ENCODE data around the gene ACACA. TPM values are rescaled to one million over a fixed set of nuclear protein-coding genes. Genes with fewer than 3 reads are reported as not detected.
"Not testable (repeated sequence)": the region's sequence is repeated elsewhere in the genome, so short reads cannot be mapped to it uniquely, and the experiment has no call there.

Gene ACACA
- total and polyA plus RNA-seq, 4 donors, result 6.1 to 49.9 (median 23.7) TPM

- Histone ChIP-seq H3K4me1 (ENCODE audit: control insufficient read depth in 1 of 2, insufficient read depth in 2 of 2, low read length in 2 of 2) (peaks cover 0 to 3% of the 10 kb centered on the region in 2 donors), H3K27me3 (ENCODE audit: control insufficient read depth in 1 of 2, insufficient read depth in 2 of 2, low read length in 1 of 2) (no peaks in the 10 kb centered on the region), H3K36me3 (ENCODE audit: control insufficient read depth in 1 of 2, insufficient read depth in 2 of 2, low read length in 1 of 2) (no peaks in the 10 kb centered on the region), H3K27ac (ENCODE audit: low read depth in 1 of 2, low read length in 2 of 2) (no peak overlapping the region), H3K4me3 (ENCODE audit: low read length in 2 of 2) (no peak overlapping the region), H3K9me3 (ENCODE audit: control insufficient read depth, low read length) (no peaks in the 10 kb centered on the region)
- intact Hi-C loops (cut with DNase I), result no loop called here
- ATAC-seq (ENCODE audit: low FRiP score) (no peak), DNase-seq (no peak)
- 85 to 86% methylated on average over 3 of the region's 3 CpGs for WGBS, 2 donors
Measured at GRCh38 chr17:37360632-37361031, 46.0 kb downstream of the ACACA start.

GRCh38 chr17:37359682-37360188 is 46.9 kb downstream of the ACACA start:
- peak; percentile 12 for ATAC-seq (ENCODE audit: low FRiP score)
- WGBS, 2 donors, result 2% methylated on average over 18 of the region's 18 CpGs
- Histone ChIP-seq H3K27ac (ENCODE audit: low read depth in 1 of 2, low read length in 2 of 2) (peak overlapping the region; percentile 57 to 93), H3K4me1 (ENCODE audit: control insufficient read depth in 1 of 2, insufficient read depth in 2 of 2, low read length in 2 of 2) (peaks cover 0 to 3% of the 10 kb centered on the region in 2 donors), H3K9me3 (ENCODE audit: control insufficient read depth, low read length) (no peaks in the 10 kb centered on the region), H3K27me3 (ENCODE audit: control insufficient read depth in 1 of 2, insufficient read depth in 2 of 2, low read length in 1 of 2) (no peaks in the 10 kb centered on the region), H3K4me3 (ENCODE audit: low read length in 2 of 2) (peak overlapping the region; percentile 79 to 80), H3K36me3 (ENCODE audit: control insufficient read depth in 1 of 2, insufficient read depth in 2 of 2, low read length in 1 of 2) (no peaks in the 10 kb centered on the region)
- DNase-seq, result no peak
- intact Hi-C loops (cut with DNase I), result loop anchor here in 1 of 2 donors (2.0 kb wide), 1 partner anchor 47 kb away; the partner anchor contains the start of genes ACACA and TADA2A

DNA sequence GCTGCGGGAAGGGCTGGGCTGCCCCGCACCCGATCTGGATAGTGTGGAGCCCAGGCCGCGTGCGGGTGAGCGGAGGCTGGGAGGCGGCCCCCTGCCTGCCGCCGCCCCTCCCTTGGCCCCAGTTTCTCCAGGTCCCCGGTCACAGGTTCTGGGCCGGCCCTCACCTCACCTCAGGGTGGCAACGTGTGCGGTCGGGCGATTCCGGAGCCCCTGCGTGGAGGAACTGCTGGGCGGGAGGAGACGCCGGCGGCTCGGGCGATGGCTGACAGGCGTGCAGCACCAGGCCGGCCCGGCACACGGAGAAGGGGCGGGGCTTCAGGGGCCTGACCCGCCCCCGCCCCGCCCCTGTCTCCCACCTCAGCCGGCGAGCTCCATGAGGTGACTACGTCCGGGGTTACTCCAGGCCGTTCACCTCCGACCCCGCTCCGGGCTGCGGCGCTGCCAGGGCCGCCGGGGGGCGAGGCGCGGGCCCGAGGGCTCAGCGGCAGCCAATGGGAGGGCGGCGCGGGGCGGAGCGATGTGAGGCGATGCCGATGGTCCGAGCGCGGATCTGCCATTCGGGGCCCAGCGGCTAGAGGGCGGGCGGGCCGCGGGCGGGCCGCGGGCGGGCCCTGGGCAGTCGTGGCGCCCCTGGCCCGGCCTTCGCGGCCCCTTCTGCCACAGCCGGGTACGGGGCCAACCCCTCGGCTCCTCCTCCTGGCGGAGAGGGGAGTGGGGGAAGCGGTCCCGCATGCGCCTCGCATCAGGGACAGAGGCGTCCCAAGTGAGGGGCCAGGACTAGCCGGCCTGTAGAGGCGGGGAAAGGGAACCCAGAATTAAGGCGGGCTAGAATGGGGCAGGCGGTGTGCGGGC is 47.6 kb downstream of the ACACA start:
- H3K9me3 ChIP-seq (ENCODE audit: control insufficient read depth, low read length), result no peaks in the 10 kb centered on the region
- H3K27ac ChIP-seq (ENCODE audit: low read depth in 1 of 2, low read length in 2 of 2), result peak overlapping the region; percentile 57 to 93
- peaks cover 0 to 3% of the 10 kb centered on the region in 2 donors for H3K4me1 ChIP-seq (ENCODE audit: control insufficient read depth in 1 of 2, insufficient read depth in 2 of 2, low read length in 2 of 2)
- H3K27me3 ChIP-seq (ENCODE audit: control insufficient read depth in 1 of 2, insufficient read depth in 2 of 2, low read length in 1 of 2), result no peaks in the 10 kb centered on the region
- H3K4me3 ChIP-seq (ENCODE audit: low read length in 2 of 2), result peak overlapping the region; percentile 79 to 80
- intact Hi-C loops (cut with DNase I), result loop anchor here in 1 of 2 donors (2.0 kb wide), 1 partner anchor 48 kb away; the partner anchor contains the start of genes ACACA and TADA2A
- DNase-seq, result peak; percentile 96 to 98
- WGBS, 2 donors, result 0% methylated on average over 73 to 88 of the region's 88 CpGs
- no peaks in the 10 kb centered on the region for H3K36me3 ChIP-seq (ENCODE audit: control insufficient read depth in 1 of 2, insufficient read depth in 2 of 2, low read length in 1 of 2)
- peak; percentile 97 for ATAC-seq (ENCODE audit: low FRiP score)

DNA sequence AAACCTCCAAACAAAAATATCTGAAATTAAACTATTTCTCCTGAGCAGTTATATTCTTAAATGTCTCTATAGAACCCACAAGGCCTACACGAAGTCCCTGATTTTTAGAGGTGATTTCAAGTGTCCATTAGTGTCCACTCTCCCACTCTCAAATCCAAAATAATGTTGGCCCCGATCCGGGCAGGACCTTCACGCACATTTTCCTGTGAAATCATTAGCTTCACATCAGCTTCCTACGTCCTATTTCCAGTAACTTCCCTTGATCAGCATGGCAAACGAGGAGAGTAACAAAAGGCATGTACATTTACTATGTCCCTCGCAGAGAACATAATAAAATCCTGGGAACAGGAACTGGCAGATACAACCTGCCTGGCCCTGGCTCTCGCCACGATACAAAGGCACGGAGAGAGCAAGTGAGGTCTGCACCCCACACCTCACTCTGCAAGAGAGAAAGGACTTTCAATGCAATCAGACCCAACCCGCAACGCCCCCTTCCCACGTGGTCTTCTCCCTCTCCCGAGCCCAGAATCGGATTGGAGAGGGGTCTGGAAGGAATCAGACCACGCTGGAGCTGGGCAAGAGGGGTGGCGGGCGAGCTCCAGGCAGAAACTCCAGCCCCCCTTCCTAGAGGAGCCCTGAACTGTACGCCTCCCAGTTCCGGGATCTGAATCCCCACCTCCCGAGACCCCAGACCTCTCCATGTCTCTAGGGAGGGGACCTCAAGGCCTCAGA is 48.4 kb downstream of the ACACA start:
- WGBS, 2 donors, result 1 to 2% methylated on average over 17 to 21 of the region's 21 CpGs
- intact Hi-C loops (cut with DNase I), result loop anchor here in 1 of 2 donors (2.0 kb wide), 1 partner anchor 49 kb away; the partner anchor contains the start of genes ACACA and TADA2A
- H3K27ac ChIP-seq (ENCODE audit: low read depth in 1 of 2, low read length in 2 of 2), result peak overlapping the region in 1 of 2 donors; percentile 4
- H3K27me3 ChIP-seq (ENCODE audit: control insufficient read depth in 1 of 2, insufficient read depth in 2 of 2, low read length in 1 of 2), result no peaks in the 10 kb centered on the region
- no peaks in the 10 kb centered on the region for H3K36me3 ChIP-seq (ENCODE audit: control insufficient read depth in 1 of 2, insufficient read depth in 2 of 2, low read length in 1 of 2)
- DNase-seq, result peak; percentile 66 to 77
- ATAC-seq (ENCODE audit: low FRiP score), result peak; percentile 13
- H3K4me3 ChIP-seq (ENCODE audit: low read length in 2 of 2), result peak overlapping the region; percentile 6 to 79
- H3K9me3 ChIP-seq (ENCODE audit: control insufficient read depth, low read length), result no peaks in the 10 kb centered on the region
- peaks cover 0 to 3% of the 10 kb centered on the region in 2 donors for H3K4me1 ChIP-seq (ENCODE audit: control insufficient read depth in 1 of 2, insufficient read depth in 2 of 2, low read length in 2 of 2)

- WGBS, 2 donors, result 92 to 93% methylated on average over 12 of the region's 12 CpGs
- ATAC-seq (ENCODE audit: low FRiP score); H3K4me1 ChIP-seq (ENCODE audit: control insufficient read depth in 1 of 2, insufficient read depth in 2 of 2, low read length in 2 of 2); H3K4me3 ChIP-seq (ENCODE audit: low read length in 2 of 2); H3K27ac ChIP-seq (ENCODE audit: low read depth in 1 of 2, low read length in 2 of 2); H3K9me3 ChIP-seq (ENCODE audit: control insufficient read depth, low read length); H3K36me3 ChIP-seq (ENCODE audit: control insufficient read depth in 1 of 2, insufficient read depth in 2 of 2, low read length in 1 of 2); intact Hi-C loops (cut with DNase I); H3K27me3 ChIP-seq (ENCODE audit: control insufficient read depth in 1 of 2, insufficient read depth in 2 of 2, low read length in 1 of 2); DNase-seq: not testable (repeated sequence)
Measured at GRCh38 chr17:37356796-37357569, 49.7 kb downstream of the ACACA start.

- intact Hi-C loops (cut with DNase I); H3K9me3 ChIP-seq (ENCODE audit: control insufficient read depth, low read length): not testable (repeated sequence)
- WGBS, 2 donors, result 97 to 98% methylated on average over 8 of the region's 8 CpGs
Measured at GRCh38 chr17:37346863-37347402, 59.7 kb downstream of the ACACA start.

GRCh38 chr17:37344519-37344918 is 62.1 kb downstream of the ACACA start:
- ATAC-seq (ENCODE audit: low FRiP score) (no peak), DNase-seq (no peak)
- Histone ChIP-seq H3K4me1 (ENCODE audit: control insufficient read depth in 1 of 2, insufficient read depth in 2 of 2, low read length in 2 of 2) (no peaks in the 10 kb centered on the region), H3K27ac (ENCODE audit: low read depth in 1 of 2, low read length in 2 of 2) (no peak overlapping the region), H3K27me3 (ENCODE audit: control insufficient read depth in 1 of 2, insufficient read depth in 2 of 2, low read length in 1 of 2) (no peaks in the 10 kb centered on the region), H3K4me3 (ENCODE audit: low read length in 2 of 2) (no peak overlapping the region), H3K9me3 (ENCODE audit: control insufficient read depth, low read length) (no peaks in the 10 kb centered on the region), H3K36me3 (ENCODE audit: control insufficient read depth in 1 of 2, insufficient read depth in 2 of 2, low read length in 1 of 2) (no peaks in the 10 kb centered on the region)
- 95 to 96% methylated on average over 4 of the region's 4 CpGs for WGBS, 2 donors
- intact Hi-C loops (cut with DNase I), result no loop called here

More at GRCh38 chr17:37346863-37347402, 59.7 kb downstream of the ACACA start:
- H3K4me1 ChIP-seq (ENCODE audit: control insufficient read depth in 1 of 2, insufficient read depth in 2 of 2, low read length in 2 of 2); DNase-seq; H3K27ac ChIP-seq (ENCODE audit: low read depth in 1 of 2, low read length in 2 of 2); H3K27me3 ChIP-seq (ENCODE audit: control insufficient read depth in 1 of 2, insufficient read depth in 2 of 2, low read length in 1 of 2); ATAC-seq (ENCODE audit: low FRiP score); H3K36me3 ChIP-seq (ENCODE audit: control insufficient read depth in 1 of 2, insufficient read depth in 2 of 2, low read length in 1 of 2); H3K4me3 ChIP-seq (ENCODE audit: low read length in 2 of 2): not testable (repeated sequence)

DNA sequence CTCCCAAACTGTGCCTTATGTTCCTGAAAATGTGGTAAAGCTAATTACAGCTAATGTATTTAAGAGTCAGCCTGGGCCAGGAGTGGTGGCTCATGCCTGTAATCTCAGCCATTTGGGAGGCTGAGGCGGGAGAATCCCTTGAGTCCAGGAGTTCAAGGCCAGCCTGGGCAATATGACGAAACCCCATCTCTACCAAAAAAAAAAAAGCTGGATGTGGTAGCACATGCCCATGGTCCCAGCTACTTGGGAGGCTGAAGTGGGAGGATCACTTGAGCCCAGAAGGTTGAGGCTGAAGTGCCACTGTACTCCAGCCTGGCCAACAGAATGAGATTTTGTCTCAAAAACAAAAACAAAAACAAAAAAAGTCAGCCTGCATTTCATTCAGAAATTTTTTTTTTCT is 64.0 kb downstream of the ACACA start:
- intact Hi-C loops (cut with DNase I), result no loop called here
- DNase-seq (no peak), ATAC-seq (ENCODE audit: low FRiP score) (no peak)
- Histone ChIP-seq H3K9me3 (ENCODE audit: control insufficient read depth, low read length) (no peaks in the 10 kb centered on the region), H3K27ac (ENCODE audit: low read depth in 1 of 2, low read length in 2 of 2) (no peak overlapping the region), H3K36me3 (ENCODE audit: control insufficient read depth in 1 of 2, insufficient read depth in 2 of 2, low read length in 1 of 2) (no peaks in the 10 kb centered on the region), H3K27me3 (ENCODE audit: control insufficient read depth in 1 of 2, insufficient read depth in 2 of 2, low read length in 1 of 2) (no peaks in the 10 kb centered on the region), H3K4me3 (ENCODE audit: low read length in 2 of 2) (no peak overlapping the region), H3K4me1 (ENCODE audit: control insufficient read depth in 1 of 2, insufficient read depth in 2 of 2, low read length in 2 of 2) (no peaks in the 10 kb centered on the region)
- WGBS, 2 donors, result 100% methylated on average over 2 of the region's 2 CpGs
